Large intestine (tissue), 12 donors: ENCODE measurements around the gene S100A7A. TPM values are rescaled to one million over a fixed set of nuclear protein-coding genes. Genes with fewer than 3 reads are reported as not detected.

Source experiments
- DNase-seq, 2 donors: peaks; one replicate each; pipeline versions ENCODE4 v3.0.0 to v3.0.0-alpha.2; 2013
- H3K27ac ChIP-seq: one replicate; pipeline ENCODE4 v1.5.1; 2013; ENCODE audit warnings: low read length
- H3K27me3 ChIP-seq: 2 replicates; pipeline ENCODE4 v1.6.1; 2013; ENCODE audit warnings: low read length; ENCODE audit not compliant: control insufficient read depth, insufficient read depth
- H3K36me3 ChIP-seq: 2 replicates; pipeline ENCODE4 v1.6.1; 2013; ENCODE audit warnings: low read length; ENCODE audit not compliant: control insufficient read depth, insufficient read depth
- H3K4me1 ChIP-seq: one replicate; pipeline ENCODE4 v1.6.1; 2013; ENCODE audit warnings: low read length; ENCODE audit not compliant: control insufficient read depth, insufficient read depth
- H3K4me3 ChIP-seq: one replicate; pipeline ENCODE4 v1.5.1; 2013; ENCODE audit warnings: low read length
- H3K9me3 ChIP-seq: one replicate; pipeline ENCODE4 v1.6.1; 2013; ENCODE audit warnings: mild to moderate bottlenecking, low read depth, low read length, moderate library complexity; ENCODE audit not compliant: control insufficient read depth
- WGBS: methylation state at CpG from one replicate; pipeline ENCODE4 v1.1.5; 2013; ENCODE audit warnings: low lambda C conversion rate; ENCODE audit not compliant: insufficient coverage; 5-methylcytosine and 5-hydroxymethylcytosine counted together
- long read RNA-seq, 11 donors: transcript quantifications; one replicate each; lab custom pipeline, GENCODE V29; 2026
- polyA plus RNA-seq: library from polyadenylated mRNA; unstranded; fragments of 120-200 nt; gene quantifications from one replicate; pipeline ENCODE4 v1.2.1, GENCODE V29; 2013

Gene S100A7A
- not detected for polyA plus RNA-seq
- long read RNA-seq, donor 1 = 0 reads
- long read RNA-seq, donor 2 = 0 reads
- long read RNA-seq, donor 3 = 0 reads
- long read RNA-seq, donor 4 = 0 reads
- long read RNA-seq, donor 5 = 0 reads
- long read RNA-seq, donor 6 = 0 reads
- long read RNA-seq, donor 7 = 0 reads
- long read RNA-seq, donor 8 = 0 reads
- long read RNA-seq, donor 9 = 0 reads
- long read RNA-seq, donor 10 = 0 reads
- long read RNA-seq, donor 11 = 0 reads

DNA sequence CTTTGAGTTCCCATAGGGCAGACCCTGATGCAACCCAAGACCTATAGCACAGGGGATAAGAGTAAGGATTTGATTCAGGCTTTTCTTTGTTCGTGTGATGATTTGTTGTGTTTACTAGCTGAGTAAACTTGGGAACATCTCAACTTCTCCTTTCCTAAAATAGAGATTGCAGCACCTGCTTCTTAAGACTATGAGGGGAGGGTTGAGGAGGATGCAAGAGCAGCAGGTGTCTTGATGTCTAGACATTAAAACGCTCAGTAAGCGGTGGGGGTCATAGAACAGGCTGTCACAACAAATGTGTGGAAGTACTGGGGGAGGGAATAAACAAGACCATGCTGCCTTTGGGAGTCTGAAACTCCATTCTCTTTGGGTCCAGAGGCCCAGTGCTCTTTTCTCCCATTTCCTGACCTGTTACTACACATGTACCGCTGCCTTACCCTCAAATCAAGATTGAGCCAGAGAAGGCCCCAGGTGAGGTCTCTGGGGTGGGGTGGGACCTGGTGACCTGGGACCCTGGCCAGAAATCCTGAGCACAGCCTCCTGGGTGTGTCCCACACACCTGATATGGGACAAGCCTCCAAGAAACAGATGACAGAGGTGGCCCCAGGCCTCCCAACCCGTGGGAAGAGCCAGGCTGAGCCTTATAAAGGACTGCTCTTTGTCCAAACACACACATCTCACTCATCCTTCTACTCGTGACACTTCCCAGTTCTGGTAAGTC, at the start of gene S100A7A:
TSS of gene S100A7A (plus strand) at position 671 of the 721 bp plus-strand sequence. CDS start 1,563 bp downstream, outside the sequence.
- no peaks in the 10 kb centered on the region for H3K36me3 ChIP-seq
- WGBS = no CpG with 5 or more reads among the region's 6 CpGs
- no peak for DNase-seq
- no peaks in the 10 kb centered on the region for H3K4me1 ChIP-seq
- no peak within 1 kb of the TSS for H3K27ac ChIP-seq
- no peaks in the 10 kb centered on the region for H3K9me3 ChIP-seq
- no peaks in the 10 kb centered on the region for H3K27me3 ChIP-seq
- no peak within 1 kb of the TSS for H3K4me3 ChIP-seq

DNA sequence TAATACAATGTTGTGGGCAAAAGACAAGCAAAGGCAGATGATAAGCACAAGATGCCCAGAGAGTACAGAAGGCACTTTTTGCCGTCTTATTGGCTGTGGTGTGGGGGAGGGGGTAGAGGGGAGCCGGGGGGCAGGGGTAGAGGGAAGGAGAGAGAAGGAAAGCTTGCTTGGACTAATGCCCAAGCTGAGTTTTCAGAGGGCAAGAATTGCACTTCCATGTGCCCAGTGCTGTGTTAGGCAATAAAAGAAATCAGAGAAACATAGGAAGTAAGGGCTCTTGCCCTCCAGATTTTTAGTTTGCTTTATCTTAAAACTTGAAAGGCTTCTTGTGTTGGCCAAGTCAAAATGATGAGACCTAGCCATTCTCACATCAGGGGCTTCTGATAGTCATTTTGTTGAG, 49.2 kb upstream of the S100A7A start:
- H3K4me3 ChIP-seq = no peak overlapping the region
- no CpG with 5 or more reads among the region's 2 CpGs for WGBS
- H3K27me3 ChIP-seq = no peaks in the 10 kb centered on the region
- H3K9me3 ChIP-seq = no peaks in the 10 kb centered on the region
- no peak for DNase-seq
- no peak overlapping the region for H3K27ac ChIP-seq
- peaks cover 76% of the 10 kb centered on the region for H3K4me1 ChIP-seq
- no peaks in the 10 kb centered on the region for H3K36me3 ChIP-seq

DNA sequence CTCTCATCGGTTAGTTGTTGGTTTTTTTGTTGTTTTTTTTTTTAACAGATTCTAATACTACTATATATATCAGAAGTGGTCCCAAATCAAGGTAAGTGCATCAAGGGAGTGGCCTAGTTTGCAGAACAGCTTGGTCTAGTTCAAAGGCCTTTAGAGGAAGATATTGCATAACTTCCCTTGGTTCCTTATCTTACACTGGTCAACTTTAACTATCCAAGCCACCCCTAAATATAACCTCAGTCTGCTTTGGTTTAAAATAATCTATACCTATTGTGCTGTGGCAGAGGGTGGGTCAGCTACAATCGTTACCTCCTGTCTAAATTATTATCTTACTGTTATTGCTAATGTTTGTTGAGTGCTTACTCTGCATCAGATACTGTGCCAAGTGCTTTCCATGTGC, 47.8 kb upstream of the S100A7A start:
- peak in 1 of 2 donors; percentile 62 for DNase-seq
- Histone ChIP-seq H3K36me3 (no peaks in the 10 kb centered on the region), H3K4me1 (peaks cover 72% of the 10 kb centered on the region), H3K4me3 (no peak overlapping the region), H3K27me3 (no peaks in the 10 kb centered on the region), H3K27ac (no peak overlapping the region), H3K9me3 (no peaks in the 10 kb centered on the region)
- no CpG with 5 or more reads among the region's 2 CpGs for WGBS

DNA sequence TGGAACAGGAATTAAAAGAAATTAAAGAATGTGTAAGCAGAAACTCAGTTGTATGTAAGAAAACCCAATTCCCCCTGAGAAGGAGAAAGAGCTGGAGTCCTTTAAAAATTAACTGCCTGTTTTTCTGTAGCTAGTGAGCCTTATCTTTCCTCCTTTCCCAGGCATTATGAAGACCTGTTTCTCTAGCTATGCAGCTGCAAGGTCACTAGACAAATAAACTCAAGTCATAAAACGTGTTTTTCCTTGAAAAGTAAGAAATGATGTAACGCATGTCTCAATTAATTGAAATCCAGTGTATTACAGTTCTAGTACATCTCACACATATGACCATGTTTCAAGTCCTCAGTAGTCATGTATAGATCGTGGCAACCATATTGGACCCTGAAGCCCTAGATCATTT, 46.2 kb upstream of the S100A7A start:
- H3K27me3 ChIP-seq = no peaks in the 10 kb centered on the region
- H3K4me3 ChIP-seq = no peak overlapping the region
- H3K4me1 ChIP-seq = peaks cover 67% of the 10 kb centered on the region
- H3K36me3 ChIP-seq = no peaks in the 10 kb centered on the region
- DNase-seq = peak; percentile 38 to 75
- H3K9me3 ChIP-seq = no peaks in the 10 kb centered on the region
- no CpG with 5 or more reads among the region's 3 CpGs for WGBS
- H3K27ac ChIP-seq = peak overlapping the region; percentile 59

DNA sequence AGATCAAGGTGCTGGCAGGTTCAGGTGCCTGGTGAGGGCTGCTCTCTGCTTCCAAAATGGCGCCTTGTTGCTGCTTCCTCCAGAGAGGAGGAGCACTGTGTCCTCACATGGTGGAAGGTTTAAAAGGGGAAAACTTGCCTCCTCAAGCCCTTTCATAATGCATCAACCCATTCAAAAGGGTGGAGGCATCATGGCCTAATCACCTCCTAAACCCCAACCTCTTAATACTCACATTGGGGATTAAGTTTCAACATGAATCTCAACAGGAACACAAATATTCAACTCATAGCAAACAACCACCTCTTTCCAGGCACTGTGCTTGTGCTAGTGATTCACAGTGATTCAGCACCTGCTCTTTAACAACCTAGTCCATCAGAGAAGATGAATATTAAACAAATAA, 45.1 kb upstream of the S100A7A start:
- DNase-seq = no peak
- H3K9me3 ChIP-seq = no peaks in the 10 kb centered on the region
- no peak overlapping the region for H3K27ac ChIP-seq
- H3K36me3 ChIP-seq = no peaks in the 10 kb centered on the region
- peaks cover 69% of the 10 kb centered on the region for H3K4me1 ChIP-seq
- WGBS = no CpG with 5 or more reads among the region's 1 CpG
- no peak overlapping the region for H3K4me3 ChIP-seq
- H3K27me3 ChIP-seq = no peaks in the 10 kb centered on the region

DNA sequence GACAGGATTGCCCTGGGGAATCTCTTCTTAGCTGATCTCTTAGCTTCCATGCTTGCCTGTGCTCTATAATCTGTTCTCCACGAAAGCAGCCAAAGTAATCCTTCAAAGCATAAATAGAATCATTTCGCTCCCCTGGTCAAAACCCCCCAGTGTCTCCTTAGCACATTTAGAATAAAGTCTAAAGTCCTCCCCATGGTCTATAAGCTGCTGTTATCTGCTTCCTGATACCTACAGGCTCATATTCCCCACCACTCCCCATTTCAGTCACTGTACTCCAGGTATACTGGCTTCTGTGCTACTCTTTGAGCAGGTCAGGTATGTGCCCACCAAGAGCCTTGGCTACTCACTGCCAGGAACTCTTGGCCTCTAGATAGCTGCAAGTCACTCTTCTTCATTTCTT, 43.7 kb upstream of the S100A7A start:
- peak; percentile 51 to 80 for DNase-seq
- H3K36me3 ChIP-seq = no peaks in the 10 kb centered on the region
- peaks cover 81% of the 10 kb centered on the region for H3K4me1 ChIP-seq
- no CpG with 5 or more reads among the region's 2 CpGs for WGBS
- peak overlapping the region; percentile 54 for H3K27ac ChIP-seq
- H3K9me3 ChIP-seq = no peaks in the 10 kb centered on the region
- H3K27me3 ChIP-seq = no peaks in the 10 kb centered on the region
- no peak overlapping the region for H3K4me3 ChIP-seq

DNA sequence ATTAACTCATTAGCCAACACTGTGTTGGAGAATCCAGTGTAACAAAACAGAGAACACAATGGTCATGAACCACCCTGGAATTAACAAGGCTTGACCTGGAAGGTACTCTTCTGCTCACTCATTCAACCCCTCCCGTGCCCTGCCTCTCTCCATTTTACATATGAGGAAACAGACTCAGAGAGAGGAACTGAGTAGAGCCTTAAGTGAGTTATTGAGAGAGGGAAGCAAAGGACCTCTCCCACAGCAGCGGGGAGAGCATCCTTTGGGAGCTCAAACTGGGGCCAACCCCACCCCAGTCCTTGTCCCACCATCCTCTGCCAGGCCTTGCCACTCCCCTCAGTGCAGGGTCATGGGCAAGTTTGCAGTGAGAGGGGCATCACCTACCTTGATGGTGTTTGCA, 42.2 kb upstream of the S100A7A start:
- Histone ChIP-seq H3K9me3 (no peaks in the 10 kb centered on the region), H3K36me3 (no peaks in the 10 kb centered on the region), H3K27me3 (no peaks in the 10 kb centered on the region), H3K27ac (no peak overlapping the region), H3K4me3 (no peak overlapping the region), H3K4me1 (peaks cover 71% of the 10 kb centered on the region)
- no CpG with 5 or more reads among the region's 2 CpGs for WGBS
- DNase-seq = no peak

DNA sequence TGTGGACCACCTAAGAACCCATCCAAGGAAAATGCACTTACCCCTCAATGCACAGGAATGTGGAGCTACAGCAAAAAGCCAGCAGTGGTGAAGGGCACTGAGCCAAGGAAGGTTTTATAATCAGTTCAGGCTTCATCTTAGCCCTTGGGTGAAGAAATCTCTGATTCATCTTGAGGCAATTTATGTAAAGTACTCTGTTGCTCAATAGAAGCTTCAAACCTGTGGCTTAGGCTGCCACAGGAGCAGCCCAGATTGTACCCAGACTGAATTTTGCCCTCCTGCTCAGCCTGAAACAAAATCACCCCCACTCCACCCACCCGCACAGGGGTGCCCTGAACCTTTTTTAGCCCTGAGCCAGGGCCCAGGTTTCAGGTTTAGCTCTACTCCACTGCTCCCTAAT, 40.8 kb upstream of the S100A7A start, which contains the start of gene S100A12:
TSS of gene S100A12 (minus strand) at position 111 of the 400 bp plus-strand sequence. CDS start 1,029 bp downstream, outside the sequence.
- Histone ChIP-seq H3K4me3 (no peak within 1 kb of the TSS), H3K27ac (peak within 1 kb of the TSS; percentile 68)
- no CpG with 5 or more reads among the region's 1 CpG for WGBS

DNA sequence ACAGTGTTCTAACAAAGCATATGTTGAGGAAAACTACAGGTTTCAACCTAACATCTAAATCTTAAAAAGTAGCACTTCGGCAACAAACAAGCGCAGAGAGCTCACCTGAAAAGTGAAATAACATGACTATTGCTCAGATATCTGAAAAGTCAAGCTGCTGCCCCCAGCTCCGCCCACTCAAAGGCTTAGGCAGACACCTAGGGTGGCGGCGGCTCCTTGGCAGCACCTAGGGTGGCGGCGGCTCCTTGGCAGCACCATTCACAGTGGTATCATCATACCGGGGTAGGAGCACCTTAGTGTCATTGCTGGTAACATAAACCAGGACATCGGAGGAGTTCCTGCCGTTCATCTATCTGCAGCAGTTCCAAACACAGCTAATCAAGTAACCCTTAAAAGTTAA, 36.7 kb upstream of the S100A7A start:
- H3K9me3 ChIP-seq = peaks cover 4% of the 10 kb centered on the region
- WGBS = 100% methylated on average over 1 of the region's 10 CpGs

More for the DNA sequence above, 40.8 kb upstream of the S100A7A start, which contains the start of gene S100A12:
- peaks cover 58% of the 10 kb centered on the region for H3K4me1 ChIP-seq
- H3K36me3 ChIP-seq = no peaks in the 10 kb centered on the region
- no peaks in the 10 kb centered on the region for H3K27me3 ChIP-seq
- H3K9me3 ChIP-seq = peaks cover under 1% of the 10 kb centered on the region
- DNase-seq = peak; percentile 70 to 83

DNA sequence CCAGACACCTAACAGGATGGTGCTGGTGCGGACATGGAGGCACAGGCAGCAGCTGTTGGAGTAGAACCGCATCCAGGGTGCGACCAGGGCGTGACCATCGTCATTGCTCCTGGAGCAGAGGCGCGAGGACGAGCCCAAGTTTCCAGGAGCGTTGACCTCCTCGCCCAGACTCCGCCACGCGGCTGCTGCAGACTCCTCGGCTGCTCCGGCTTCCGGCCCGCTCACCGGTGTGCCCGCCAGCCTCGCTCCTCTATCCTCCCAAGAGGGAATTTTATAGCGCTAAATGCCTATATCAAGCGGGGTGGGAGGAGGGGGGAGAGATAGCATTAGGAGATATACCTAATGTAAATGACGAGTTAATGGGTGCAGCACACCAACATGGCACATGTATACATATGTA, 35.6 kb upstream of the S100A7A start:
- WGBS = no CpG with 5 or more reads among the region's 23 CpGs
- peaks cover 19% of the 10 kb centered on the region for H3K4me1 ChIP-seq
- H3K9me3 ChIP-seq = peaks cover 4% of the 10 kb centered on the region
- H3K27ac ChIP-seq = no peak overlapping the region
- H3K4me3 ChIP-seq = no peak overlapping the region
- no peaks in the 10 kb centered on the region for H3K27me3 ChIP-seq
- no peaks in the 10 kb centered on the region for H3K36me3 ChIP-seq
- no peak for DNase-seq

More for the DNA sequence above, 36.7 kb upstream of the S100A7A start:
- H3K4me1 ChIP-seq = peaks cover 25% of the 10 kb centered on the region
- no peak for DNase-seq
- no peak overlapping the region for H3K27ac ChIP-seq
- H3K4me3 ChIP-seq = no peak overlapping the region
- no peaks in the 10 kb centered on the region for H3K36me3 ChIP-seq
- H3K27me3 ChIP-seq = no peaks in the 10 kb centered on the region
